Activated CD4-positive, alpha-beta T cell treated with anti-CD3 and anti-CD28 coated beads, Interleukin-2, amount 50 U/mL, for 4 hours (primary cell): Measurements from ENCODE around the gene OTOP1.
"Not testable (repeated sequence)": the region's sequence is repeated elsewhere in the genome, so short reads cannot be mapped to it uniquely, and the experiment has no call there.

Experiments
- DNase-seq, 2 experiments: peaks; one replicate each; pipeline ENCODE4 v3.0.0-alpha.2; 2020

OTOP1 gene

DNA sequence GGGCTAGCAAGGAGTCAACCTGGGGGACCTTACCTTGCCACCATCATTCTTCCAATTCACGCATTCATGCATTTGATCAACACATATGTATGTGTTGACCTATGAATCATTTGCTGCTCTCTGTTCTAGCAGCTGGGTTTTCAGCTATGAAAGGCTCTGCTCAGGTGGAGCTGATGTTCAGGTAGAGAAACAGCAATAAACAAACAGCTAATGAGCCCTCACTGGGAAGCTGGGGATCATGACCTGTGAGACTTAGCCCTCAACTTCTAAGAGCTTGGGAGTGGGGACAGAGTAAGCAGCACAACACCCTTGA, 1.6 kb upstream of the OTOP1 start:
- DNase-seq = no peak

DNA sequence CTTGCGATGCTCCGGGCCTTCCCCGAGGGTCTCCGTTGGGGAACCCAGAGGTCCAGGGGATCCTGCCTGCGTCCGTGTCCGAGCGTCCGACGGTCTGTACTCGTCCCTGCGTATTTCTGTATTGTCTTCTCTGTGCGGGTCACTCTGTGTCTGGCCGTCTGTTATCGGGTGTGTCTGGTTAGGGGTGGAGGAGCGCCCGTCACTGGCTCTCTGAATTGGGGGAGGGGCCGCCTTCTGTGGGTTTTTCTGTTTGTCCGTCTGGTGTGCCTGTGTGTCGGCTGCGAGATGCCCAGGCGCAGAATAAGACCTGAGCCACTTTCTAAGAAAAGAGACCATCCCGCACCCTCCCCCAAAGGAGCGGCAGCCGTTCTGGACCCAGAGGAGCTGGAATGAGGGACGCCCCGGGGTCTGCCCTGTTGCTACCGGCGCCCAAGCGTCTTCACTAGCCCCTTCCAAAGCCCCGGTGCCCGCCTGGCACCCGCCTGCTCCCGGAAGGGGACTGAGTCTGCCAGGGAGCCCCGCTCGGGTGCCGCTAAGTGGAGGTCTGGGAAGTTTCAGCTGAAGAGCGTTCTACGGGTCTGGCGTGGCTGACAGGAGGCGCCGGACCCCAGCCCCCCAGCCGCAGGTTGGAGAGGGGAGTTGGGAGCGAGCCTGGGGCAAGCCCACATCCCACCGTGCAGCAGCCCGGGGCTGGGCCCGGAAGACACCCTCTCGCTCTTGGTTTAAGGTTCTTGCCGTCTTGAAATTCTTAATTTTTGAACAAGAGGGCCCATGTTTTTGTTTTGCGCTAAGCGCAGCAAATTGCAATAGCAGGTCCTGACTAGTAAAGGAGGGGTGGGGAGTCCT, 1.0 kb upstream of the OTOP1 start:
- DNase-seq = no peak

DNA sequence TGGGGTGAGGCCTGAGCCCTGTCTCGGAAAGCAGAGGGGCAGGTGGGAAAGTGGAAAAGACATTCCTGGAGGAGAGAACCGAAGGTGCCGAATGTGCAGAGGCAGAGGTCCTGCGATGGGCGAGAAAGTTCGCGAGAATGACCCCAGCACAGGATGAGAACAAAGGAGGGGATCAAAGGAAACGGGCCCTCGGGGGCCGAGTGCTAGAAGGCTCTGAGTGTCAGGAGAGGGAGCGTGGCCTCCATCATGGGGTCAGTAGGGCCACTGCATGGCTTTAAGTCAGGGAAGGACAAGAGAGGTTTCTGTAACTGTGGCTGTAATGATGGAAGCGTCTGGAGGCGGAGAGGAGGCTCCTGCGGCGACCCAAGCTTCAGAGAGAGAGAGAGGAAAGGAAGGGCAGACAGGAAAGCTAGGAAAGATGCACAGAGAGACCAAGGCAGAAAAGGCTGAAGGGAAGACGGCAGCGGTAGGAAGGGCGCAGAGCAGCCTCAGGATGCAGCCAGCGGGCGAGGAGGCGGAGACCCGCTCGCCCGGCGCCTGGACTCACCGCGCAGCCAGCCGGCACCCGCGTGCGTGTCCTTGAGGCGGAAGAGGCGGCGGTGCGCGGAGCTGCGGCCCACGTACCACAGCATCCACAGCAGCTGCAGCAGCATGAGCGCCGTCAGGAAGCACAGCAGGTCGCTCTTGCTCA, 669 bp downstream of the OTOP1 start:
- DNase-seq = no peak

DNA sequence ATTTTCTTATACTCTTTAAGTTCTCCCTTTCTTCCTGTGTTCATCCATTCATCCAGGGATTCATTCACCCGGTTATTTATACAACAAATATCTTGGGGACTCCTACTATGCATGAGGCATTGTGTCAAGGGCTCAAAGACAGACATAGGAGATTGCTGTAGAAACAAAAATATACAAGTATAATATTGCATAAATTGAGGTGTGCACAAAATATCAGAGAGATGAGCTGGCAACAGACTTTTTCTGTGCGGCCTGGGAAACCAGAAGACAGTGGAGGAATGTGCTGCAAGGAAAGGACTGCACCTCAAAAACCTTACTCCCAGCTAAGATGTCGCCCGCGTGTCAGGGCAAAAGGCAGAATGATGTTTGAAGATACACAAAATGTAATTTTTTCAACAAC, 9.6 kb downstream of the OTOP1 start:
- DNase-seq = no peak

DNA sequence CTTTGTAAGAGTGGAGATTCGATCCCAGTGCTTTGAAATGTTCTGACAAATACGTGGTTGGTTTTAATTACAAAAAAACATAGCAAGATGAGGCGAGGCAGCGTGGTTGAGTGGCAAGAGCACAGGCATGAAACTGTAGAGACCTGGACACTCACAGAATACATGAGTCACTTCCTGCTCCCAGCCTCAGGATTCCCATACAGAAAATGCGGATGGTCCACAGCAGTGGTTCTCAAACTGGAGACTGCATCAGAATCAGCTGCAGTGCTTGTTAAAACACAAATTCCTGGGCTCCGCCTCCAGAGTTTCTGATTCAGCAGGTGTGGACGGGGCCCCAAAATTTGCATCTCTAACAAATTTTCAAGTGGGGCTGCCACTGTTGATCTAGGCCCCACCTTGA, 10.1 kb downstream of the OTOP1 start:
- DNase-seq = no peak

DNA sequence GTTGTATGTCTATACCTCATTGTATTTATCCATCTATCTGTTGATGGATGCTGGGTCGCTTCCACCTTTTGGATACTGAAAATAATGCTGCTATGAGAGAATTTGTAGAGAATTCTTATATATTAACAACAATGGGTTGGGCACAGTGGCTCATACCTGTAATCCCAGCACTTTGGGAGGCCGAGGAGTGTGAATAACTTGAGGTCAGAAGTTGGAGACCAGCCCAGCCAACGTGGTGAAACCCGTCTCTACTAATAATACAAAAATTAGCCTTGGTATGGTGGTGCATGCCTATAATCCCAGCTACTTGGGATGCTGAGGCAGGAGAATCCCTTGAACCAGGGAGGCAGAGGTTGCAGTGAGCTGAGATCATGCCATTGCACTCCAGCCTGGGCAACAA, 13.1 kb downstream of the OTOP1 start:
- not testable (repeated sequence) for DNase-seq

DNA sequence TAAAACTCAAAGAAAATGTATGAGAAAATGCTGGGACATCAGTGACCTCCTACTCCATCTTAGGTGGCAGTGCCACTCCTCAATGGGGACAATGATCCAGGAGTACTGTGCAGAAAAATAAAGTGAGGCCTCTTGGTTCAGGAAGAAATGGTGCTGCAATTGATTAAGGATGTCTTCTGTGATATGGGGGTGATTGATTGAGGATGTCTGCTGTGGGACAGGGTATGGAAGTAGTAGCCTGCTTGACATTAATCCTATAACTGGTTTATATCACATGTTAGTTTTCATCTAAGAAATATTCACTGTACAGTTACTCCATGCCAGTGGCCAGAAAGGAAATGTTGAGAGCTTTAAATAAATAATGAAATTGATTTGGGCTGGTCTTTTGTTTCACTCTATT, 20.5 kb downstream of the OTOP1 start:
- no peak for DNase-seq

DNA sequence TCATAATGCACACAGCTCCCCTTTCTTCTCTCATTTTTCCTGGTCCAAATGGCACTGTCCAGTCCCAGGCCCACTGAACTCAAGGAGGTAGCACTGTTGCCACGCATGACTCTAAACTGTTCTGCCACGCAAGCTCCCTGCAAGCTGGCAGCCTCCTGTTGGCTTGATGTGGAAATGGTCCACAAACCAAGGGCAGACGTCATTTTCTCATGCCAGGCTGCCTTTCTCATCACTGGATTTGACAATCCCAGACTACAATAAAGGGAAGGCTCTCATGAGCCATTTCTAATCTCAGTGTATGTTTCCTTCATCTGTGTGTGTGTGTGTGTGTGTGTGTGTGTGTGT, 22.4 kb downstream of the OTOP1 start:
- no peak for DNase-seq

DNA sequence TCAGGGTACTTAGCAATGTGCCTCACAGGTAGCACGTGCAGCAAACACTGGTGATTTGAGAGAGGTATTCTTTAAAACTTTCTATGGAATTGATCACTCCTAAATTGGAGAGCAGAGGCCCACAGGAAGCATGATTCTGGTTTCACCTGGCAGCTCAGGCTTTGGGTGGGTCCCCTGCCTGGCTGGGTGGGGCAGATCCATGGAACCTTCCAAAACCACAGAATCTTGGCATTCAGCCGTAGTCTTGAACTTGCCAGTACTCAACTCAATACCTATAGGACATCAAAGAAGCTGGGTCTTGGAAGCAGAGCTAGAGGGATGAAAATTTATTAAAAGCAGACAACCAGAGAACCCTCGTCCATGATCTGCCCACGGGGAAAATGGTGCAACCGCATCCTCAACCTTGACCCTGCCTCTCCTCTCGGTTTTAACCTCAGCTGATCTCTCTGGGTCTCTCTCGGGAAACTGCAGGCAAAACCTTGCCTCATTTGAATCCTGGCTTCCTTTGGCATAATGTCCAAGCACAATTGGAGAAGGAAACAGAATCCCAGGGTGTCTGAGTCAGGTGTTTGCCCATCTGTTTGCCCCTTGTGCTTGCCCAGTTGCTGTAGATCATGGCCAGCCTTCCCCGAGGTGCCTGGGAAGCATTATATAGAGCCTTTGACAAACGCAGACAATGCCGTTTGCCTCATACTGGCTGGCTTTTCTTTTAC, 22.9 kb downstream of the OTOP1 start:
- DNase-seq = no peak

DNA sequence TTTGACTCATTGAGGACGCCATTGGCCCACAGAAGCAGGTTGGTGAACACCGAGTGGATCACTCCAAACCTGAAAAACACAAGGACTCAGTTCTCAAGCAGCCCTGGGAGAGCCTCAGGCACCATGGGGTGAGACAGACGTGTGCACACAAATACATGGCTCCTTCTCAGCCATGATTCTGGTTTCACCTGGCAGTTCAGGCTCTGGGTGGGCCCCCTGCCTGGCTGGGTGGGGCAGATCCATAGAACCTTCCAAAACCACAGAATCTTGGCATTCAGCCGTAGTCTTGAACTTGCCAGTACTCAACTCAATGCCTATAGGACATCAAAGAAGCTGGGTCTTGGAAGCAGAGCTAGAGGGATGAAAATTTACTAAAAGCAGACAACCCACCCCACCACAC, 24.2 kb downstream of the OTOP1 start:
- DNase-seq = no peak

DNA sequence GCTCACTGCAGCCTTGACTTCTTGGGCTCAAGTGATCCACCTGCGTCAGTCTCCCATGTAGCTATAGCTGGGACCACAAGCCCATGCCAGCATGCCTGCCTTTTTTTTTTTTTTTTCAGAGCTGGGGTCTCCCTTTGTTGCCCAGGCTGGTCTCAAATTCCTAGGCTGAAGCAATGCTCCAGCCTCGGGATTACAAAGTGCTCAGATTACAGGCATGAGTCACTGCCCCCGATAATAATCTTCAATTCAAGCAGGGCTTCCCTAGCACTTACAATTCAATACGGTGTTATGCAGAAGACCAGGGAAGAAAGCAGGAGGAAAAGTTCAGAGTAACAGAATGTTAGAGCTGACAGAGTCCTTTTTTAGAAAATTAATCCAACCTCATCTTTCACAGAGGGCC, 26.1 kb downstream of the OTOP1 start:
- DNase-seq = no peak

DNA sequence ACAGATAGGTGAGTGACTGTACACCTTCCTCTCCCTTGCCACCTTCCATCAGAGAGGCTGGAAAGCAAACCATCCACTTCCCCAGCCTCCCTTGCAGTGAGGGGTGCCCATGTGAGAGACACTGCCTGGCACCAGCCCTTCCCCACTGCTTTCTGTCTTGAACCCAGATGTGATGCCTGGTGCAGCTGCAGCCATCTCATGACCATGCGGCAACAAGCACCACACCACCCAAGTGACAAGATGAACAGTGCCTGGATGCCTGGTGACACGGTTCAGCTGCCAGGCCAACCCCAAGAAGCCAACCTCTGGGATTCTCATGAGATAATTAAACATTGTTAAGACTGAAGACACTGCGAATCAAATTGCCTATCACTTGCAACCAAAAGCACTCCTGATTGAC, 31.4 kb downstream of the OTOP1 start:
- no peak for DNase-seq

DNA sequence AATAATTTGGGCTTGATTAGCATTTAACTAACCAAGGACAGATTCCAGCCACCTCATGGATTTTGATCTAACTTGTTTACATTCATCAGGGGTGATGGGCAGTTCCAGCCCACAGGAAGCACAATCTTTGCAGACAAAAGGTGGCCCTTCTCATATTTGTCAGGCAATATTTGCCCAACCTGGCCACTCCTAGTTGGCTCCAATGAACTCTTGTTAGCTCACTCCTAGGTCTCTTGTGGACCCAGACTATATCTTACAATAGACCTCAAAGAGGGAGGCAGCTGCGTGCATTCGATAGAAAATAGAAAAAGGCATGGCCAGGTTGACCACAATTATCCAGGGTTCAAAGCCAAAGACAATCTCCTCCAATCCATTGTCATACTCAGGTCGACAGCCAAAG, 38.2 kb downstream of the OTOP1 start:
- DNase-seq = not testable (repeated sequence)

DNA sequence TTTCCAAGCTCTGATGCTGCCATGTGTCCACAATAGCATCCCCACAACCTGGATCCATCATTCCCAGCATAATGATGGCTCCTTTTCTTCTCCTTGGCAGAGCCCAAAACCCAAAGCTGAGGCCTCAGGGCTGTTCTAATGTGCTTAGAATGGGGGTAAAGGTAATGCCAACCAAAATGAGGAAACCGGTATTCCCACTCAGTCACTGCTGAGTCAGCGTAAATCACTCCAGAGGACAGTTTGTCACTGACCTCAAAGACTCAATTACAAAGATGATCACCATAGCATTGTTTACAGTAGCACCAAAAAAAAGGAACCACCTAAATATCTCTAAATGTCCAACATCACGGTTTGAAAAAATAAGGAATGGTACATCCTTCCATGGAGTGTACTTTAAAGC, 41.2 kb downstream of the OTOP1 start:
- no peak for DNase-seq

DNA sequence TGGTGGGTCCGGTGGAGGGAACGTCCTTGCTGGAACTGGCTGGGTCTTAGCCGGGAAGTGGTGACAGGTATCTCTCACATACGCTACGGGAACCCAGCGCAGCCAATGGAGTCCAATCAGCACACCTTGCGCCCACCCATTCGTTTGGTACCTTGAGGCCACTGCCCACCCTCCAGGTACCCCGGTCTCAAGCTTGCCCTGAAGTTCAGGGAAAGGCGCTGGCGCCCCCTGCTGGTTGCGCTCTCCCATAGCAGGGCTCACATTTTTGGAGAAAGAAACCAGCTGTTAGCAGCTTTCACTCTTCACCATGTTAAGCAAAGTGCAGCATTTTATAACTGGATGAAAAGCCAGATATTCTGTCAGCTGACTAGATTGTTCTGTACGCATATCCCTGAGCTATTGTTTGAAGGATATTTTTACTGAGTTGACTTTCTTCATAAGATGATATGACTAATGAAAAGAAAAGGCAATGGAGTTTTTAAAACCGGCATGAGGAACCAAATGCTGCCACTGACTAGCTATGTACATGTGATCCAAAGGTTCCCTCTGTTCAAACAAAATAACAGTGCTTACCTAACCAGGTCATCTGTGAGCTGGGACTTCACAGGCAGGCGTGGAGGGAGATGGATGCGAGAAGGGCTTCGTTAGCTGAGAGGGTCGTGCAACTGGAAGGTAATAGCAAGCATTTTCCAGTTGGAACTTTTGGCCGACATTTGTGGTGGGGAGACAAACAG, 43.7 kb downstream of the OTOP1 start:
- no peak for DNase-seq

DNA sequence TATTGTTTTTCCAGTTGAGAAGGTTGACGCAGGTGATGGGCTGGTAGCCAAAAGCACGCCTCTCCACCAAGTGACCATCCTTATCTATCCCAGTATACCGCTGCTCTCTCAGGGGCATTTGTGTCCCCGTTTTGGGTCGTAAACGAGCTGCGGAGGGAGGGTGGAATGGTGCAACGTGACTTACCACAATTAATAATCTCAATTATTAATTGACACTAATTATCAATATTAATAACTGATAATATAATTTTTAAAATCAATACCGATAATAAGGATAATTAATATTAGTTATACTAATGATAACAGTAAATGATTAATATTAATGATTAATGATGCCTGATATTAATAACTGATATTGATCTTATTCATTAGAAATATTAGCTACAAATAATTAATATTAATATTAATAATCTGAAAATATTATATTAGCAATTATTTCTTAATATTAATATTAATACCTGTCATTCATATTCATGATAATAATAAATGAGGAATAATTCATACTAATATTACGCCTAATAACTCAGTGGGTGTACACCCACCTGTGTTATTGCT, 56.1 kb downstream of the OTOP1 start:
- no peak for DNase-seq

DNA sequence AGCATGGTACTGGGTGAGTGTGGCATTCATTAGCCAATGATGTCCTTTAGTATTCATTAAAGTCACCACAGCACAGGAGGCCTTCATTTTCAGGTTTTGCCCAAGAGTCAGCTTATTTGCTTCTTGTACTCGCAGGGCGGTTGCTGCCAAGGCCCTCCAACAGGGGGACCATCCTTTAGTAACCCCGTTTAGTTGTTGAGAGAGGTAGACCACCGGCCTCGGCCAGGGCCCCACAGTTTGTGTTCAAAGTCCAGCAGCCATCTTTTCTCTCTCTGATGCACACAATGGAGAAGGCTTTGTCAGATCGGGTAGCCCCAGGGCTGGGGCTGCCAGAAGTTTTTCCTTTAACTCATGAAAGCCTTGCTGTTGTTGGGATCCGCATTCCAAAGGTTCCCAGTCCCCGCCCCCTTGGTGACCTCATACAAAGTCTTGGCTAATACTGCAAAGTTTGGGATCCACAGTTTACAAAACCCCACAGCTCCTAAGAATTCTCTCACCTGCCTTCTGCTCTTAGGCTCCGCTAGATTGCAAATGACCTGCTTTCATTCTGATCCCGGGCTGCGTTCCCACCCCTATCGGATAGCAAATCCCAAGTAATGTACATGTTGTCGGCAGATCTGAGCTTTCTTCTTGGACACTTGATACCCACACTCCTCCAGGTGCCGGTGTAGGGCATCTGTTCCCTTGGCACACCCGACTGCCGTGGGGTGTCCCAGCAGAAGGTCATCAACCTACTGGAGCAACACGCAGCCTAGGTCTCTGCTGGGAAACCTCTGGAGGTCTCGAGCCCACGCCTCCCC, 58.5 kb downstream of the OTOP1 start:
- not testable (repeated sequence) for DNase-seq

DNA sequence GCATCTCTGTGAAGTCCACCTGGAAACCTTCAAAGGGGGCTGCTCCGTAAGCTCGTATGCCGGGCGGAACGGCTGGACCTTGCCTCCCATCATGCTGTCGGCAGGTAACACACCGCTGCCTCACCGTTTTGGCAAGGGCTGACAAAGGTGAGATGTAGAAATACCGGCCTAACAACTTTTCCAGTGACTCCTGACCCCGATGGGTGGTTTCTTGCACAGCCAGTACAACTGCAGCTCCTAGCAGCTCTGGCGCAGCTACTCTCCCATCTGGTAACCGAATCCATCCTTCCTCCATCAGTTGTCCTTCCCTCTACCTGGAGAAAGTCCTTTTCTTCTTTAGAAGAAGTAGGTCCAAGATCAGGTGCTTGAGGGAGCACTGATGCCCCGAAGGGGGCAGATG, 59.7 kb downstream of the OTOP1 start:
- not testable (repeated sequence) for DNase-seq

DNA sequence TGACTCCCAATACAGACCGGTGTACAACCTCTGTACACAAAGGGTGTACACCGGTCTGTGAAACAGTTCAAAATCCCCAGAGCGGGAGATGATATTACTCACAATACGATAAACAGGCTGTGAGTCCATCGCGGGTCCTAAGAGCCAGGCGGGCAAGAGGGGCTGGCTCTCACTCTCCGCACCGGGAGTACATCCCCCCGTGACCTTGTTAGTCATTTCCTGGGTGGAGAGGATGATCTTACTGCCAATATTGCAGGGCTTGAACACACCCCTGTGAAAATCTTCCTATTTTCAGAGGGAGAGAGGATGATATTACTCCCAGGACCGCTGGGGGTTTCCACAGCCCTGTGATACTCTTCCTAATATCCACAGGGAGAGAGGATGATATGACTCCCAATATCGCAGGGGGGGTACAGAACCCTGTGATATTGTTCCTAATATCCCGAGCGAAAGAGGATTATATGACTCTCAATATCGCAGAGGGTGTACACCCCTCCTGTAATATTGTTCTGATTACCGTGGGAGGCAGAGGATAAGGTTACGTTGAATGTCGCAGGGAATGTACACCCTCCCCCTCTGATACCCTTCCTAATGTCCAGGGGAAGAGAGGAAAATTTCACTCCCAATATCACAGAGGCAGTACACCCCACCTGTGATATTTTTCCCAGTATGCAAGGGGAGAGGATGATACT, 60.9 kb downstream of the OTOP1 start:
- not testable (repeated sequence) for DNase-seq

DNA sequence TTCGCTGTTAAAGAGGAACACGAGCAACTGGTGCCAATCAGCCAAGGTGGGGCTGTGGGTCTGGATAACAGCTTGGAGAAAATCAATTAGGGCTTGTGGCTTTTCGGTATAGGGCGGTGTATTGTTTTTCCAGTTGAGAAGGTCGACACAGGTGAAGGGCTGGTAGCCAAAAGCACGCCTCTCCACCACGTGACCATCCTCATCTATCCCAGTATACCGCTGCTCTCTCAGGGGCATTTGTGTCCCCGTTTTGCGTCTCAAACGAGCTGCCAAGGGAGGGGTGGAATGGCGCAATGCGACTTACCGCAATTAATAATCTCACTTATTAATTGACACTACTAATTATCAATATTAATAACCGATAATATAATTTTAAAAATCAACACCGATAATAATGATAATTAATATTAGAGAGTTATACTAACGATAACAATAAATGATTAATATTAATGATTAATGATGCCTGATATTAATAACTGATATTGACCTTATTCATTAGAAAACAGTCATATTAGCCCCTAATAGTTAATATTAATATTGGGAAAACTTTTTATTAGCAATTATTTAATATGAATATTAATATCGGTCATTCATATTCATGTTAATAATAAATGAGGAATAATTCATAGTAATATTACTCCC, 62.1 kb downstream of the OTOP1 start:
- DNase-seq = not testable (repeated sequence)

DNA sequence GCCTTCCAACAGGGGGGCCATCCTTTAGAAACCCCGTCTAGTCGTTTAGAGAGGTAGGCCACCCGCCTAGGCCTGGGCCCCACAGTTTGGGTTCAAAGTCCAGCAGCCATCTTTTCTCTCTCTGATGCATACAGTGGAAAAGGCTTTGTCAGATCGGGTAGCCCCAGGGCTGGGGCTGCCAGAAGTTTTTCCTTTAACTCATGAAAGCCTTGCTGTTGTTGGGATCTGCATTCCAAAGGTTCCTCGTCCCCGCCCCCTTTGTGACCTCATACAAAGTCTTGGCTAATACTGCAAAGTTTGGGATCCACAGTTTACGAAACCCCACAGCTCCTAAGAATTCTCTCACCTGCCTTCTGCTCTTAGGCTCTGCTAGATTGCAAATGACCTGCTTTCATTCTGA, 64.5 kb downstream of the OTOP1 start:
- not testable (repeated sequence) for DNase-seq
